ENCODE data around the gene RTP3. TPM values are rescaled to one million over a fixed set of nuclear protein-coding genes. Genes with fewer than 3 reads are reported as not detected.

RTP3 gene
- polyA plus RNA-seq, 1 of the 3 experiments (the other 2 are of a cell fraction) = not detected

- DNase-seq = no peak
- WGBS (ENCODE audit: low lambda C conversion rate) = 54% methylated on average over 5 of the region's 5 CpGs
- Histone ChIP-seq H3K79me2 (ENCODE audit: insufficient read depth) (no peaks in the 10 kb centered on the region), H3K9me2 (no peaks in the 10 kb centered on the region), H3K4me1 (ENCODE audit: control insufficient read depth in 1 of 2, insufficient read depth in 2 of 2, low read depth in 1 of 2, low read length in 1 of 2) (no peaks in the 10 kb centered on the region), H3K4me2 (no peak overlapping the region), H2AFZ (ENCODE audit: low read depth) (no peak overlapping the region), H3K27ac (ENCODE audit: low read depth in 2 of 2, low read length in 1 of 2) (no peak overlapping the region), H3K27me3 (ENCODE audit: insufficient read depth) (no peaks in the 10 kb centered on the region), H3F3A (replicated peaks; ENCODE audit: insufficient read depth) (no peaks in the 10 kb centered on the region), H3K9me3 (no peaks in the 10 kb centered on the region), H4K20me1 (ENCODE audit: insufficient read depth) (no peaks in the 10 kb centered on the region), H3K9ac (no peak overlapping the region), H3K4me3 (ENCODE audit: low read depth in 2 of 2, low read length in 1 of 2) (no peak overlapping the region), H3K36me3 (replicated peaks in 1 of 2; ENCODE audit: control insufficient read depth in 1 of 2, insufficient read depth in 2 of 2, low read length in 1 of 2) (no peaks in the 10 kb centered on the region)
- TF ChIP-seq GATA2 (CRISPR knock-in tag; IDR thresholded peaks at IDR 0.05) = no peak
- no peak for TF ChIP-seq EZH2phosphoT487 (IDR thresholded peaks at IDR 0.05; ENCODE audit: borderline replicate concordance, low read depth)
- no peak for TF ChIP-seq MAX (IDR thresholded peaks at IDR 0.05; ENCODE audit: low read depth)
- TF ChIP-seq RXRA (IDR thresholded peaks at IDR 0.05; ENCODE audit: borderline replicate concordance, low read depth) = no peak
- TF ChIP-seq RFX5 (IDR thresholded peaks at IDR 0.05; ENCODE audit: low read length) = no peak
- no peak for TF ChIP-seq SMC3 (IDR thresholded peaks at IDR 0.05; ENCODE audit: low read depth, low read length)
- no peak for TF ChIP-seq POLR2AphosphoS5 (IDR thresholded peaks at IDR 0.05; ENCODE audit: low read depth, low read length)
- no peak for TF ChIP-seq FOXM1 (IDR thresholded peaks at IDR 0.05; ENCODE audit: low read depth)
- TF ChIP-seq, protein P1, sequence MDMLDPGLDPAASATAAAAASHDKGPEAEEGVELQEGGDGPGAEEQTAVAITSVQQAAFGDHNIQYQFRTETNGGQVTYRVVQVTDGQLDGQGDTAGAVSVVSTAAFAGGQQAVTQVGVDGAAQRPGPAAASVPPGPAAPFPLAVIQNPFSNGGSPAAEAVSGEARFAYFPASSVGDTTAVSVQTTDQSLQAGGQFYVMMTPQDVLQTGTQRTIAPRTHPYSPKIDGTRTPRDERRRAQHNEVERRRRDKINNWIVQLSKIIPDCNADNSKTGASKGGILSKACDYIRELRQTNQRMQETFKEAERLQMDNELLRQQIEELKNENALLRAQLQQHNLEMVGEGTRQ (IDR thresholded peaks at IDR 0.05; ENCODE audit: borderline replicate concordance, low read depth, low read length) = no peak
- TF ChIP-seq JUND (IDR thresholded peaks at IDR 0.05) = no peak
- no peak for TF ChIP-seq RCOR1 (IDR thresholded peaks at IDR 0.05; ENCODE audit: low read length)
- no peak for TF ChIP-seq ELF1 (IDR thresholded peaks at IDR 0.05)
- TF ChIP-seq, protein P2, sequence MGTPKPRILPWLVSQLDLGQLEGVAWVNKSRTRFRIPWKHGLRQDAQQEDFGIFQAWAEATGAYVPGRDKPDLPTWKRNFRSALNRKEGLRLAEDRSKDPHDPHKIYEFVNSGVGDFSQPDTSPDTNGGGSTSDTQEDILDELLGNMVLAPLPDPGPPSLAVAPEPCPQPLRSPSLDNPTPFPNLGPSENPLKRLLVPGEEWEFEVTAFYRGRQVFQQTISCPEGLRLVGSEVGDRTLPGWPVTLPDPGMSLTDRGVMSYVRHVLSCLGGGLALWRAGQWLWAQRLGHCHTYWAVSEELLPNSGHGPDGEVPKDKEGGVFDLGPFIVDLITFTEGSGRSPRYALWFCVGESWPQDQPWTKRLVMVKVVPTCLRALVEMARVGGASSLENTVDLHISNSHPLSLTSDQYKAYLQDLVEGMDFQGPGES (IDR thresholded peaks at IDR 0.05; ENCODE audit: low read depth, low read length) = no peak
- no peak for TF ChIP-seq FOXJ3 (CRISPR knock-in tag; IDR thresholded peaks at IDR 0.05)
- TF ChIP-seq REST (IDR thresholded peaks at IDR 0.05; ENCODE audit: low read depth, low read length) = no peak
- TF ChIP-seq SIN3A (IDR thresholded peaks at IDR 0.05; ENCODE audit: borderline replicate concordance, low read depth, low read length) = no peak
- ChIA-PET CTCF (interaction anchor here (1.2 to 1.8 kb wide), 2 partner anchors 14 to 39 kb away, joined by 5 to 11 read pairs; no protein-coding TSS in a partner anchor), POLR2A (no interaction called here)
Observed at GRCh38 chr3:46527239-46527638, 29.5 kb downstream of the RTP3 start.
